DOHH2 (cell line): Measurements from ENCODE around the gene MYO15A.

Experiments
- H3F3A ChIP-seq: fragments of 200-600 bp; sonication (generic), shearing (Covaris generic); 2 replicates; pipeline ENCODE4 v1.6.0; 2016; ENCODE audit warnings: antibody characterized with exemption, mild to moderate bottlenecking; ENCODE audit not compliant: control insufficient read depth, insufficient read depth
- H3K27ac ChIP-seq: fragments of 200-600 bp; sonication (generic); 2 replicates; pipeline ENCODE4 v1.5.1; 2014; ENCODE audit warnings: low read depth, mild to moderate bottlenecking, low read length, moderate library complexity
- H3K27me3 ChIP-seq: fragments of 200-600 bp; sonication (generic); 2 replicates; pipeline ENCODE4 v1.6.1; 2014; ENCODE audit warnings: mild to moderate bottlenecking, low read length, mixed read lengths; ENCODE audit not compliant: control insufficient read depth
- H3K36me3 ChIP-seq: fragments of 200-600 bp; sonication (generic); 2 replicates; pipeline ENCODE4 v1.6.1; 2014; ENCODE audit warnings: mild to moderate bottlenecking, low read length, moderate library complexity, mixed read lengths; ENCODE audit not compliant: control insufficient read depth
- H3K4me1 ChIP-seq: fragments of 200-600 bp; sonication (generic); 2 replicates; pipeline ENCODE4 v1.6.1; 2014; ENCODE audit warnings: mild to moderate bottlenecking, low read length, mixed read lengths; ENCODE audit not compliant: control insufficient read depth
- H3K4me2 ChIP-seq: fragments of 200-600 bp; sonication (generic); 2 replicates; pipeline ENCODE4 v1.6.0; 2014; ENCODE audit warnings: mild to moderate bottlenecking, low read length, moderate library complexity
- H3K4me3 ChIP-seq: fragments of 200-600 bp; sonication (generic); 2 replicates; pipeline ENCODE4 v1.5.1; 2014; ENCODE audit warnings: mild to moderate bottlenecking, low read length, mixed read lengths
- H3K79me2 ChIP-seq: fragments of 200-600 bp; sonication (generic); 2 replicates; pipeline ENCODE4 v1.6.1; 2014; ENCODE audit warnings: mild to moderate bottlenecking, low read length, mixed read lengths; ENCODE audit not compliant: control insufficient read depth
- H3K9me2 ChIP-seq: fragments of 200-600 bp; sonication (generic); replicated peaks from 2 replicates; pipeline ENCODE4 v1.6.1; 2014; ENCODE audit warnings: mild to moderate bottlenecking, low read length, mixed read lengths; ENCODE audit not compliant: control insufficient read depth
- H3K9me3 ChIP-seq: fragments of 200-600 bp; sonication (generic); 2 replicates; pipeline ENCODE4 v1.6.1; 2014; ENCODE audit warnings: antibody characterized with exemption, low read length, mixed read lengths; ENCODE audit not compliant: control insufficient read depth, insufficient read depth
- H4K20me1 ChIP-seq: fragments of 200-600 bp; sonication (generic); 2 replicates; pipeline ENCODE4 v1.6.0; 2014; ENCODE audit warnings: low read depth, mild to moderate bottlenecking, antibody characterized with exemption, low read length, moderate library complexity; ENCODE audit not compliant: control insufficient read depth, insufficient read depth
- EZH2phosphoT487 ChIP-seq: fragments of 200-600 bp; sonication (generic); IDR thresholded peaks from 2 replicates; pipeline ENCODE4 v1.6.1; 2017; ENCODE audit warnings: borderline replicate concordance, mild to moderate bottlenecking, antibody characterized with exemption, low read length, moderate library complexity, mixed read lengths
- TF ChIP-seq, protein P1 (sequence below): fragments of 200-600 bp; sonication (generic); IDR thresholded peaks from one replicate; pipeline ENCODE4 v1.5.1; 2014; ENCODE audit warnings: antibody characterized with exemption, mild to moderate bottlenecking, low read depth, low read length; ENCODE audit not compliant: poor library complexity, severe bottlenecking

The MYO15A gene

DNA sequence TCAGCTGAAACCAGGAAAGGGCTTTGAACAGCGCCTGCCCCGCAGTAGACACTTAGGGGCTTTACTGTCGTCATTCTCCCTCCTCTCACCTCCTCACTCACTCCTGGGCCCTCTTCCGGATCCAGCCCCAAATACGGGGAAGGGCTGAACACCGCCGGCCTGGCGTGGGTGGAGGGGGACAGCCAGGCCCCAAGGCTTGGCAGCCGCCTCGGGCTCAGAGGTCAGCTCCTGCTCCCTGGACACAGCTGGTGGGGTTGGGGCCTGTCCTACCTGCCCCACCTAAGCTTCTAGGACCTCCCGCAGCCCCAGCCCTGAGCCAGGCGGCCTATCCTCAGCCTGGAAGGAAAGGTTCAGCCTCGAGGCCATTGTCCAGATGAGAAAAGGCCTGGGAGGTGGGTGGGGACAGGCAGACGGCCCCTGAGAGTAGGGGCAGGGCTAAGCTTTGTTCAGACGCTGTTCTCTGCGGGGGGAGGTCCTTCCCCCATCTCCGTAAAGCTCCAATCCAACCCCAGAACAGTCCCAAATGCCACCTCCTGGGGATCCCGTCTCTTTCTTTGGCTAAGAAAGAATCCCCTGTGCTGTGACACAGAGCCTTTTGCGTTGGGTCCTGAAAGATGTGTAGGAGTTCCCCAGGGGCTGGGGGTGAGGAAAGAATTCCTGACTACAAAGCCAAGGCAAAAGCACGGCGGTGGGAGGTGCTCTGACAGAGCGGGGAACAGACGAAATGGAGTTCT is 116.0 kb downstream of the MYO15A start:
- H3K27me3 ChIP-seq = no peaks in the 10 kb centered on the region
- no peaks in the 10 kb centered on the region for H3K9me2 ChIP-seq
- no peaks in the 10 kb centered on the region for H3K9me3 ChIP-seq
- peaks cover 14% of the 10 kb centered on the region for H3K4me1 ChIP-seq
- H3K79me2 ChIP-seq = peaks cover 8% of the 10 kb centered on the region
- H3K27ac ChIP-seq = no peak overlapping the region
- H3K4me2 ChIP-seq = peak overlapping the region; percentile 66
- H3K4me3 ChIP-seq = peak overlapping the region; percentile 63
- TF ChIP-seq EZH2phosphoT487 = no peak
- TF ChIP-seq, protein P1, sequence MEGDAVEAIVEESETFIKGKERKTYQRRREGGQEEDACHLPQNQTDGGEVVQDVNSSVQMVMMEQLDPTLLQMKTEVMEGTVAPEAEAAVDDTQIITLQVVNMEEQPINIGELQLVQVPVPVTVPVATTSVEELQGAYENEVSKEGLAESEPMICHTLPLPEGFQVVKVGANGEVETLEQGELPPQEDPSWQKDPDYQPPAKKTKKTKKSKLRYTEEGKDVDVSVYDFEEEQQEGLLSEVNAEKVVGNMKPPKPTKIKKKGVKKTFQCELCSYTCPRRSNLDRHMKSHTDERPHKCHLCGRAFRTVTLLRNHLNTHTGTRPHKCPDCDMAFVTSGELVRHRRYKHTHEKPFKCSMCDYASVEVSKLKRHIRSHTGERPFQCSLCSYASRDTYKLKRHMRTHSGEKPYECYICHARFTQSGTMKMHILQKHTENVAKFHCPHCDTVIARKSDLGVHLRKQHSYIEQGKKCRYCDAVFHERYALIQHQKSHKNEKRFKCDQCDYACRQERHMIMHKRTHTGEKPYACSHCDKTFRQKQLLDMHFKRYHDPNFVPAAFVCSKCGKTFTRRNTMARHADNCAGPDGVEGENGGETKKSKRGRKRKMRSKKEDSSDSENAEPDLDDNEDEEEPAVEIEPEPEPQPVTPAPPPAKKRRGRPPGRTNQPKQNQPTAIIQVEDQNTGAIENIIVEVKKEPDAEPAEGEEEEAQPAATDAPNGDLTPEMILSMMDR = no peak
- no peaks in the 10 kb centered on the region for H4K20me1 ChIP-seq
- no peaks in the 10 kb centered on the region for H3K36me3 ChIP-seq
- H3F3A ChIP-seq = no peaks in the 10 kb centered on the region

DNA sequence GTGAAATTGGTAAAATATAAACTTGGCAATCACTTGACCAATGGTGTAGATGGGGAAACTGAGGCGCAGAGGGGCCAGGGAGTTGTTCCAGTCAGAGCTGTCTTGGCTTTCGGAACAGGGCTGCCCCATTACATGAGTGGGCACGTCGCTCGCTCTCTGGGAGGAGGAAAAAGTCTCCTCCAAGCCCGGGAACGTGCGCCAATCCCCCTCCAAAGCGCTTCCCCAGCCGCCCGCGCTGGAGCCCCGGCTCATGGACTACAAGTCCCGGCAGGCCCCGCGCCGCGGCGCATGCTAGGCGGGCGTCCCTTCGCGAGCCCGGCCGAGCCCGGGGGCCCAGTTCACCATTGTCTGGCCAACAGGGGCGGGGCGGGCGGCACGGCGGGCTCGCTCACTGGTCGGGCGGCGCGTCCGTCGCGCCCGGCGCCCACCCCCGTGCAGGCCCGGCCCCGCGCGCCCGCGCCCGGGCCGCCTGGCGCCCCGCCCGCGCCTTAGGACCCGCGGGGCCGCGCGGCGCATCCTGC is 116.6 kb downstream of the MYO15A start, which contains the start of gene LLGL1:
LLGL1 (plus strand) TSS at position 515 of the 521 bp plus-strand sequence. CDS start 48 bp downstream, outside the sequence.
- Histone ChIP-seq H3F3A (no peaks in the 10 kb centered on the region), H3K9me3 (no peaks in the 10 kb centered on the region), H3K36me3 (no peaks in the 10 kb centered on the region), H3K27me3 (no peaks in the 10 kb centered on the region), H4K20me1 (no peaks in the 10 kb centered on the region), H3K9me2 (no peaks in the 10 kb centered on the region), H3K4me1 (peaks cover 14% of the 10 kb centered on the region), H3K4me3 (peak within 1 kb of the TSS; percentile 80), H3K4me2 (peak within 1 kb of the TSS; percentile 77), H3K79me2 (peaks cover 8% of the 10 kb centered on the region), H3K27ac (no peak within 1 kb of the TSS)
- TF ChIP-seq, protein P1 = no peak
- TF ChIP-seq EZH2phosphoT487 = no peak

DNA sequence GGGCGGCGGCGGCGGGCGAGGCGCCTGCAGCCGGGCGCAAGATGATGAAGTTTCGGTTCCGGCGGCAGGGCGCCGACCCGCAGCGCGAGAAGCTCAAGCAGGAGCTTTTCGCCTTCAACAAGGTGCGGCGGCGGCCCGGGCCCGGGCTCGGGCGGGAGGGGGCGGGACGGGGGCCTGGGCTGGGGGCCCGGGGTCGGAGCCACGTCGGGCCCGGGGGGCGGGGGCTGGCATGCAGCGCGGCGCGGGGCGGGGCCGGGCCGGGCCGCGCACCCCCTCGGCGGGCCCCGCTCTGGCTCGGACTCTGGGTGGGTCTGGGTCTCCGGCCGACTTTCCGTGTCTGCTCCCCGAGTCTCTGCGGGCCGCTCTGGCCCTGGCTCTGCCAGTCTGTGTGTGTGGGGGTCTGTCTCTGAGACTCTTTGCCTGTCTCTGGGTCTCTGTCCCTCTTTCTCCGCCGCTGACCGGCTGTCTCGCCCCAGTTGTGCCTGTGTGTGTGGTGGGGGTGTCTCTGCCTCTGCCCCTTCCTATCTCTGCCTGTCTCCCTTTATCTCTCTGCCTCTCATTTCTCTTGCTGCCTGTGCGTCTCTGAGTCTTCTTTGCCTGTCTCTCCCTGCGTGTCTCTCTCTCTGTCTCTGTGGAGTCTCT is 117.2 kb downstream of the MYO15A start:
- Histone ChIP-seq H3K79me2 (peaks cover 8% of the 10 kb centered on the region), H3K4me3 (peak overlapping the region; percentile 80), H3K9me3 (no peaks in the 10 kb centered on the region), H3K27ac (no peak overlapping the region), H3K4me2 (peak overlapping the region; percentile 77), H3K9me2 (no peaks in the 10 kb centered on the region), H3K36me3 (no peaks in the 10 kb centered on the region), H4K20me1 (no peaks in the 10 kb centered on the region), H3K4me1 (peaks cover 14% of the 10 kb centered on the region), H3F3A (no peaks in the 10 kb centered on the region), H3K27me3 (no peaks in the 10 kb centered on the region)
- no peak for TF ChIP-seq EZH2phosphoT487
- TF ChIP-seq, protein P1 = no peak
